AG09309 (cell line): ENCODE results near the gene KRTAP5-6.

Experiments used
- DNase-seq: peaks from one replicate; pipeline ENCODE4 v3.0.0-alpha.2; 2010; ENCODE audit warnings: low read depth
- H3K4me3 ChIP-seq: 2 replicates; pipeline ENCODE4 v1.5.1; 2011; ENCODE audit warnings: mild to moderate bottlenecking, low read depth, low read length, moderate library complexity; ENCODE audit not compliant: control insufficient read depth
- CTCF ChIP-seq: IDR thresholded peaks from 2 replicates; pipeline ENCODE4 v1.5.1; 2011; ENCODE audit warnings: mild to moderate bottlenecking, low read depth, low read length, inconsistent platforms; ENCODE audit not compliant: insufficient read depth, control insufficient read depth; ENCODE audit errors: missing control alignments

KRTAP5-6 gene

DNA sequence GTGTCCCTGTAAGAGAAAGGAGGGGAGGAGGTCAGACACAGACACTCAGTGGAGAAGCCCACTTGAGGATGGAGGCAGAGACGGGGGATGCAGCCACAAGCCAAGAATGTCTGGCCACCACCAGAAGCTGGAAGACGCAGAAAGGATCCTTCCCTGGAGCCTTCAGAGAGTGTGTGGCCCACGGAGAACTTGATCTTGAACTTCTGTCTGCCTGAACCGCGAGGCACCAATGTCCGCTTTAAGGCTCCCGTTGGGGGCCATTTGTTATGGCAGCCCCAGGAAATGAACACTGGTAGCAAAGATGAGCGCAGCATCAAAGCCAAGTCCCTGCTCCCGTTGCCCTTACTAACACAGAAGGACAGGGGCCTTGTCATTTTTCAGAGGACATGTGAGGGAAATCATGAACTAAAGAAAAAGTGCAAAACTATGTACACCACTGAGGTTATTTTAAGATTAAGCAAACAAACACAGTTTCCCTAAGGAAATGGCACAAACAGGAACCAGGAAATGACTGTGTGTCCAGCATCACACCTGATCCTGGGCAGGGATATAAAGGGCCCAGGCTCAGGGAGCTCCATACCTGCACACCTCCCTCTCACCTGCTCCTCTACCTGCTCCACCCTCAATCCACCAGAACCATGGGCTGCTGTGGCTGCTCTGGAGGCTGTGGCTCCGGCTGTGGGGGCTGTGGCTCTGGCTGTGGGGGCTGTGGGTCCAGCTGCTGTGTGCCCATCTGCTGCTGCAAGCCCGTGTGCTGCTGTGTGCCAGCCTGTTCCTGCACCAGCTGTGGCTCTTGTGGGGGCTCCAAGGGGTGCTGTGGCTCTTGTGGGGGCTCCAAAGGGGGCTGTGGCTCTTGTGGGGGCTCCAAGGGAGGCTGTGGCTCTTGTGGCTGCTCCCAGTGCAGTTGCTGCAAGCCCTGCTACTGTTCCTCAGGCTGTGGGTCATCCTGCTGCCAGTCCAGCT, at the start of gene KRTAP5-6:
Gene KRTAP5-6, plus strand, starts transcription at position 588 of the 963 bp plus-strand sequence. Its CDS starts 51 bp downstream, at position 639.
- TF ChIP-seq CTCF: no peak
- no peak within 1 kb of the TSS for H3K4me3 ChIP-seq
- DNase-seq: no peak

GRCh38 chr11:1647901-1648652, 48.9 kb upstream of the KRTAP5-6 start:
- no peak overlapping the region for H3K4me3 ChIP-seq
- no peak for TF ChIP-seq CTCF
- no peak for DNase-seq

DNA sequence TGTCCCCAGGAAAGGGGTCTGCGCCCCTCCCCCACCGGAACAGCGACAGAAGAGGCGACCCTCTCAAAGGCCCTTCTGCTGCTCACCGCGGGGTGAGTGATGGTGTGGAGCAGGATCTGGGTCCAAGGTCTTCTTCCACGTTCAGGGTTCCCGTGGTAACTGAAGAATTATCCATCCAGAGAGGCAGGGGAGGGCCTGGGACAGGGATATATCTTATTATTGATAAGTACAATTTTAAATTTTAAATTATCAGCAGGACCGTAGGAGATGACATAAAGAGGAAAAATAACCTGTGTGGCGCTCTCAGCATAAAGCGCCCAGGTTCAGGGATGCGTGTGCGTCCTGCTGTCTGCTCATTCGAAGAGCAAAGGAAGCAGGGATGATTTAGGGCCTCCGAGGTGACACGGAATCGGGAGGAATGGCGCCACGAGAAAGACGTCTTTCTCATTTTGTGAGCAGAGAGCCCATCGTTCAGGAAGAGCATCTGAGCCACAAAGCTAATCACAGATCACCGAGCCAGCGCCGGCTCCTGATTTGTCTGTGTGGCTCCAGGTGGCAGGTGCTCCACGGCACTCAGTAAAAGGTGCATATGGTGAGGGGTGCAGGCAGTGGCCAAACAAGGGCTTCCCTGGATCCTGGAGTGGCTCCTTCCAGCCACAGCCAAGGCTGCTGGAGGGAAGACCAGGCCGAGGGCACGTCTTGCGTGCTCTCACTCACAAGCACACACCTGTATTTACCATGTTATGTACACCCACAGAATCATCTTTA, 48.2 kb upstream of the KRTAP5-6 start:
- no peak for DNase-seq
- H3K4me3 ChIP-seq: no peak overlapping the region
- TF ChIP-seq CTCF: no peak

DNA sequence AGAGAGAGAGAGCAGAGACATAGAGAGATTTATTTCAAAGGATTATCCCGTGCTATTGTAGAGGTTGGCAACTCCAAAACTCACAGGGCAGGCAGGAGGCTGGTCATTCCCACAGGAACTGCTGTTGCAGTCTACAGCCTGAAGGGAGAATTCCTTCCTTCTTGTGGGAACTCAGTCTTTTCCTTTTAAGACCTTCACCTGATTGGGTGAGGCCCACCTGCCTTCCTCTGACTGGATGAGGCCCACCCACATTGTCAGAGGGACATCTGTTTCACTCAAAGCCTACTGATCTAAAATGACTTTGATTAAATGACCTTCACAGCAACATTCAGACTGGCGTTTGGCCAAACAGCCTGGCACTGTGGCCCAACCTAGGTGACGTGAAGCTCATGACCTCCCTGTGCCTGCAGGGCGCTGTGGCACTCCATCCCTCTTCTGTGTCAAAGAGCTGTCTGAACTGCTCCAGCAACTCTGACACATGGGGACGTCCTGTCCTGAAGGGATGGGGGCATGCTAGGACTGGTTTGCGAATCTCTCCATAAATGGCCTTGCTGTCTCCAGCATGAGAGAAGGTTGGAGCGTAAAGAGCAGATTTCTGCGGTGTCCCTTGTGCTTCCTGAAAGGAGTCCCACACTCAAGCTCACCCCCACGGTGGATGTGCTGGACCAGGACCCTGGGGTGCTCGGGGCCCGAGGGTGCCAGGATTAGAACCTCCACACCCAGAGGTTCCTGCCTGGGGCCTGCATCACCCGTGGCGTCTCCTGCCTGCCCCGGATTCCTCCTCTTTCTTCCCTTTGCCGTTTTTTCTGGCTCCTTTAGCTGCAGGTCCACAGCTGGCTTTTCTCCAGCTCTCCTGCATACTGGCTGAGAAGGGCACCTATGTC, 46.7 kb upstream of the KRTAP5-6 start:
- H3K4me3 ChIP-seq: no peak overlapping the region
- no peak for DNase-seq
- no peak for TF ChIP-seq CTCF

DNA sequence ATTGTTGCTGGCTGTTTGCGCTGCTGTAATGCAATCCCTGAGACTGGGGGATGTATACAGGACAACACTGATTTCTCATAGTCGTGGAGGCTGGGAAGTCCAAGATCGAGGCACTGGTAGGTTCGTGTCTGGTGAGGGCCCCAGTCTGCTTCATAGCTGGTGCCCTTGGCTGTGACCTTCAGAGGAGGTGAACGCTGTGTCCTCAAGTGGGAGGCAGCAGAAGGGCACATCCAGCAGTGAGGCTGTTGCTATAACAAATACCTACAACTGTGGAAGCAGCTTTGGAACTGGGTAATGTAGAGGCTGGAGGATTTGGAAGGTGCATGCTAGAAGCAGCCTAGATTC, 46.1 kb upstream of the KRTAP5-6 start:
- no peak for TF ChIP-seq CTCF
- H3K4me3 ChIP-seq: no peak overlapping the region
- DNase-seq: no peak

DNA sequence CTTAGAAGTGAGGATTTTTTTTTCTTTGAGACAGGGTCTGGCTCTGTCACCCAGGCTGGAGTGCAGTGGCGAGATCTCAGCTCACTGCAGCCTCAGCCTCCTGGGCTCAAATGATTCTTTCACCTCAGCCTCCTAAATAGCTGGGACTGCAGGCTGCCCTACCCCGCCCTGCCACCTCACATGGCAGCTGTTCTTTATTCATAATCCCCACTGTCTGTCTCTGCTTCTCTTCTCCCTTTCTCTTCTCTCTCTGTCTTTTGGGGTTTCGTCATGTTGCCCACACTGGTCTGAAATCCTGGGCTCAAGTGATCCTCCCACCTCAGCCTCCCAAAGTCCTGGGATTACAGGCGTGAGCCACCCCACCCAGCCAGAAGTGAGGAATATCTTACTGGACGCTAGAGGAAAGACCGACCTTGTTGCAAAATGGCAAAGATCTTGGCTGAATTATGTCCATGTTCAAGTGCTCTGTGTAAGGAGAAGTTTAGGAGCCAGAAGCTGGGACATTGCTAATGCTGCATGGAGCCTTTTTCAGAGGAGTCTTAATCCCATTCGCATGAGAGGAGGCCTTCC, 45.5 kb upstream of the KRTAP5-6 start:
- no peak overlapping the region for H3K4me3 ChIP-seq
- TF ChIP-seq CTCF: no peak
- no peak for DNase-seq
